ENCODE results near the gene ACOT8. TPM values are rescaled to one million over a fixed set of nuclear protein-coding genes. Genes with fewer than 3 reads are reported as not detected.

The ACOT8 gene
- total and polyA plus RNA-seq, 2 of the 8 experiments (the other 6 are each of a cell fraction or from before 2014, with no cell fraction given): 37.6 to 88.8 TPM

DNA sequence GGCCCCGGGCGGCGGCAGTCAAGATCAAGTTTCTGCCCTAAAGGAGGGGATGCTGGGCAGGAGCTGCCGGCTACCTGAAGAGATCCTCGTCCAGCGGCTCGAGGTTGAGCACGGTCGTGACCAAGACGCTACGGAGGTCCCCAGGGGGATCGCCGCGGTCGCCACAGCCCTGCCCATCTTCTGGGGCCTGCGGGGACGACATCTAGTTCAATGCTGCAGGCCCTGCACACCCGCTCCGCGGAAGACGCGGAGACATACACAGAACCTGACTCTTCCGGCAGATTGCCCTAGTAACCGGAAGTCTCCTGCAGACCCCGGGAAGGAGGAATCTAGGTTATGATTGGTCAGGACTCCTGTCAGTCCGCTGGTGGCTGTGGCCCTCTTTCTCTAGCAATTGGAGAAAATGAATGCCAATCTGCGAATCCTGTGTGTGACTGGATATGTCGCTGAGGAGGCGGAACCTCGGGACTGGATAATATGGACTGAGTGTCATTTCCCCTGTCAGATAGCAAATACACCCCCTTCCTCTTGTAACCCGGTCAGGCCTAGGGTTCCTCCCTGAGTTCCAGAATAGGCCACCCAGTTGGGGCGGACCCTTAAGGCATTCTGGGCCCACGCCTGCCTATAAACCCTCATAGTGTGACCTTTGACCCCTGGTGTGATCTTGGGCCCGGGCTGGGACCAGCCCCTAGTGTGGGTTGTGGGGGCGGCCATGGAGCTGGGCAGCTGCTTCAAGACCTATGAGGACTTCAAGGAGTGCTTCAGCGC is at the start of gene ACOT8, which contains the start of gene ZSWIM3 (continued):
- TF ChIP-seq SRF (IDR thresholded peaks at IDR 0.05; ENCODE audit: low read depth, low read length): no peak
- TF ChIP-seq EZH2 (IDR thresholded peaks at IDR 0.05; ENCODE audit: low read depth, low read length, severe bottlenecking): no peak
- no peak for TF ChIP-seq POLR2AphosphoS5 (IDR thresholded peaks at IDR 0.05; ENCODE audit: low read depth, low read length)
- TF ChIP-seq YY1 (IDR thresholded peaks at IDR 0.05; ENCODE audit: low read depth, low read length): no peak
- TF ChIP-seq ASH2L (IDR thresholded peaks at IDR 0.05; ENCODE audit: low read length): no peak
- TF ChIP-seq GTF2F1 (IDR thresholded peaks at IDR 0.05; ENCODE audit: borderline replicate concordance, low read depth, low read length): no peak
- no peak for TF ChIP-seq KDM1A (IDR thresholded peaks at IDR 0.05; ENCODE audit: borderline replicate concordance, low read length)
- no peak for TF ChIP-seq JUND (IDR thresholded peaks at IDR 0.05; ENCODE audit: low read length)
- TF ChIP-seq TAF7 (optimal IDR thresholded peaks at IDR 0.05; ENCODE audit: borderline replicate concordance, low read depth, low read length): no peak
- TF ChIP-seq SAP30 (IDR thresholded peaks at IDR 0.05; ENCODE audit: insufficient read depth, insufficient replicate concordance, low read length): peak; percentile 57
- TF ChIP-seq CEBPB (IDR thresholded peaks at IDR 0.05; ENCODE audit: low read depth, low read length): no peak
- no peak for TF ChIP-seq BCL11A (IDR thresholded peaks at IDR 0.05; ENCODE audit: low read depth in 2 of 2, low read length in 2 of 2)
- peak; percentile 100 for TF ChIP-seq SP1 (IDR thresholded peaks at IDR 0.05; ENCODE audit: low read depth, low read length)
- TF ChIP-seq EGR1 (IDR thresholded peaks at IDR 0.05; ENCODE audit: borderline replicate concordance, low read depth, low read length): no peak
- no peak for TF ChIP-seq TEAD4 (IDR thresholded peaks at IDR 0.05; ENCODE audit: low read depth, low read length)
- TF ChIP-seq CTCF (IDR thresholded peaks at IDR 0.05; ENCODE audit: control extremely low read depth in 1 of 3, insufficient read depth in 1 of 3, low read depth in 1 of 3, low read length in 3 of 3): no peak
- TF ChIP-seq, protein P1, sequence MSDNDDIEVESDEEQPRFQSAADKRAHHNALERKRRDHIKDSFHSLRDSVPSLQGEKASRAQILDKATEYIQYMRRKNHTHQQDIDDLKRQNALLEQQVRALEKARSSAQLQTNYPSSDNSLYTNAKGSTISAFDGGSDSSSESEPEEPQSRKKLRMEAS (IDR thresholded peaks at IDR 0.05): no peak
- no peak for TF ChIP-seq JUN (IDR thresholded peaks at IDR 0.05; ENCODE audit: low read depth, low read length)
- TF ChIP-seq SIRT6 (IDR thresholded peaks at IDR 0.05; ENCODE audit: low read length): no peak
- TF ChIP-seq ATF3 (IDR thresholded peaks at IDR 0.05; ENCODE audit: insufficient read depth, low read depth, low read length): no peak
- no peak for TF ChIP-seq RAD21 (IDR thresholded peaks at IDR 0.05 in 1 of 2, conservative IDR thresholded peaks at IDR 0.05 in 1 of 2; ENCODE audit: low read depth in 2 of 2, low read length in 2 of 2)

Data from H1 (cell line).